Keratinocyte (primary cell): Measurements from ENCODE around the gene PAX5. TPM values are rescaled to one million over a fixed set of nuclear protein-coding genes. Genes with fewer than 3 reads are reported as not detected.

ENCODE experiments used
- DNase-seq: peaks from one replicate; pipeline ENCODE4 v3.0.0-alpha.2; 2011; ENCODE audit warnings: low read depth, missing footprints, low spot score
- FAIRE-seq: peaks from 2 replicates; lab custom pipeline; 2011; peaks lifted over from hg19 to GRCh38; lab: Jason Lieb, UNC
- H2AFZ ChIP-seq: 2 replicates; pipeline ENCODE4 v1.6.0; 2012; ENCODE audit warnings: low read length, control low read depth, inconsistent platforms; ENCODE audit not compliant: control insufficient read depth
- H3K27ac ChIP-seq: 2 replicates; pipeline ENCODE4 v1.5.1; 2011; ENCODE audit warnings: low read length; ENCODE audit not compliant: control insufficient read depth, insufficient read depth
- H3K27me3 ChIP-seq: 3 replicates; pipeline ENCODE4 v1.6.0; 2011; ENCODE audit warnings: low read length; ENCODE audit not compliant: control insufficient read depth, insufficient read depth; ENCODE audit errors: extremely low read depth
- H3K36me3 ChIP-seq, 2 experiments: 2 replicates in 1 of 2; 3 replicates in 1 of 2; pipeline ENCODE4 v1.5.1; 2011; ENCODE audit warnings: low read length in 2 of 2, mild to moderate bottlenecking in 1 of 2; ENCODE audit not compliant: control insufficient read depth in 2 of 2, insufficient read depth in 2 of 2; ENCODE audit errors: extremely low read depth in 1 of 2
- H3K4me1 ChIP-seq: 3 replicates; pipeline ENCODE4 v1.5.1; 2011; ENCODE audit warnings: low read length; ENCODE audit not compliant: control insufficient read depth, insufficient read depth; ENCODE audit errors: extremely low read depth
- H3K4me2 ChIP-seq: 3 replicates; pipeline ENCODE4 v1.6.0; 2011; ENCODE audit warnings: low read depth, low read length; ENCODE audit not compliant: control insufficient read depth, insufficient read depth; ENCODE audit errors: extremely low read depth
- H3K4me3 ChIP-seq, 3 experiments: fragments of 200-600 bp in 1 of 3; sonication (generic) in 1 of 3; 2 replicates in 2 of 3; 3 replicates in 1 of 3; pipeline ENCODE4 v1.5.1; 2011 to 2016; ENCODE audit warnings: low read length in 3 of 3, mild to moderate bottlenecking in 3 of 3, control low read depth in 2 of 3, inconsistent platforms in 1 of 3, low read depth in 1 of 3, mixed read lengths in 1 of 3, mixed run types in 1 of 3, moderate library complexity in 1 of 3; ENCODE audit not compliant: control insufficient read depth in 2 of 3, insufficient read depth in 2 of 3; ENCODE audit errors: extremely low read depth in 1 of 3
- H3K79me2 ChIP-seq: 2 replicates; pipeline ENCODE4 v1.6.0; 2012; ENCODE audit warnings: low read length; ENCODE audit not compliant: control insufficient read depth, insufficient read depth
- H3K9ac ChIP-seq: 3 replicates; pipeline ENCODE4 v1.6.0; 2011; ENCODE audit warnings: low read length; ENCODE audit not compliant: control insufficient read depth, insufficient read depth; ENCODE audit errors: extremely low read depth
- H3K9me1 ChIP-seq: 3 replicates; pipeline ENCODE4 v1.6.0; 2011; ENCODE audit warnings: low read length; ENCODE audit not compliant: control insufficient read depth, insufficient read depth; ENCODE audit errors: extremely low read depth
- H3K9me3 ChIP-seq: 2 replicates; pipeline ENCODE4 v1.5.1; 2012; ENCODE audit warnings: low read depth, low read length; ENCODE audit not compliant: control insufficient read depth
- H4K20me1 ChIP-seq: 3 replicates; pipeline ENCODE4 v1.6.0; 2011; ENCODE audit warnings: low read length; ENCODE audit not compliant: control insufficient read depth, insufficient read depth; ENCODE audit errors: extremely low read depth
- CTCF ChIP-seq, 3 experiments: IDR thresholded peaks in 1 of 3; conservative IDR thresholded peaks in 1 of 3; optimal IDR thresholded peaks in 1 of 3; 2 replicates in 2 of 3; 3 replicates in 1 of 3; pipeline versions ENCODE3 to v1.5.1; 2011; ENCODE audit warnings: low read length in 3 of 3, mild to moderate bottlenecking in 3 of 3, moderate library complexity in 2 of 3, control low read depth in 1 of 3, inconsistent platforms in 1 of 3; ENCODE audit not compliant: insufficient read depth in 2 of 3; ENCODE audit errors: extremely low read depth in 1 of 3
- EZH2 ChIP-seq: IDR thresholded peaks from one replicate; pipeline ENCODE4 v1.6.1; 2012; ENCODE audit warnings: inconsistent platforms, mild to moderate bottlenecking, low read length, moderate library complexity
- dilution Hi-C: fragments of 300-500 bp; cut with MboI; formaldehyde crosslinking; loops from one replicate; pipeline ENCODE4 v1.7.0; 2020; ENCODE audit warnings: low sequenced_read_pairs; ENCODE audit not compliant: extremely low pct_ligation_motif_present
- polyA plus RNA-seq, 5 experiments: library from polyadenylated mRNA; depleted of rRNA in 3 of 5; stranded (reverse) in 3 of 5; stranded (forward) in 1 of 5; unstranded in 1 of 5; fragments of >200 nt; gene quantifications; 1 replicate in 1 of 5; 2 replicates in 3 of 5; 3 replicates in 1 of 5; pipeline versions ENCODE4 v1.2.1 to v1.2.3, GENCODE V29; 2011 to 2012; ENCODE audit warnings: missing spikeins in 2 of 5, low read depth in 1 of 5, low replicate concordance in 1 of 5

PAX5 gene
- polyA plus RNA-seq, 1 donor (not counting 4 experiments of a cell fraction or from before 2014, with no cell fraction given) = not detected

DNA sequence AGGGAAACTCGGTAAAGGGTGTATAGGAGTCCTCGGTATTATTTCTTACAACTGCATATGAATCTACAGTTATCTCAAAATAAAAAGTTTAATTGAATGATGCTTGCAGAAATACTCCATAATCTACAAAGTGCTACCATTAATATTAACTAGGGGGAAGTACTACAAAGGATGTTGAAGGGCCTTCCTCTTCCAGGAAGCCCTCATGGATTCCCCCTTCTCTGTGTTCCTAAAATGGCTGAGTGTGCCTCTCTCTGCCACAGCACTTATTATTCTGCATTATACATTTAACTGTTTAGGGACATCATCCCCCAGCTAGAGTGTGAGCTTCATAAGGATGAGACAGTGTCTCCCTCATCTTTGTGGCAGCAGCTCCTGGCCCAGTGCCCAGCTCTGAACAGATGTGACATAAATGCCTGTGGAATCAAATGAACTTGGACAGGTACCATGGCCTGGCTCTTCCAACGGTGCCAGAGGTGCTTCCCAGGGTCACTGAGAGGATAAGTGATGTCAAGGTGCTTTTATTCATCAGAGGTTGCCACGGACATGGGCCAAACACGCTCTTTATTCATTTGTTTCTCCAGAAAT, 99.5 kb downstream of the PAX5 start:
- H3K27ac ChIP-seq = no peak overlapping the region
- H2AFZ ChIP-seq = no peak overlapping the region
- H3K27me3 ChIP-seq = no peaks in the 10 kb centered on the region
- H3K4me2 ChIP-seq = no peak overlapping the region
- dilution Hi-C loops = no loop called here
- no peaks in the 10 kb centered on the region for H3K79me2 ChIP-seq
- H3K4me1 ChIP-seq = peaks cover 11% of the 10 kb centered on the region
- no peaks in the 10 kb centered on the region for H3K36me3 ChIP-seq
- H3K9ac ChIP-seq = no peak overlapping the region
- TF ChIP-seq CTCF (optimal IDR thresholded peaks at IDR 0.05 in 1 of 3, IDR thresholded peaks at IDR 0.05 in 1 of 3, conservative IDR thresholded peaks at IDR 0.05 in 1 of 3; ENCODE audit: extremely low read depth in 1 of 3, insufficient read depth in 2 of 3, low read length in 3 of 3) = no peak
- TF ChIP-seq EZH2 = no peak
- FAIRE-seq (no peak), DNase-seq (no peak)
- H3K9me3 ChIP-seq = no peaks in the 10 kb centered on the region
- H4K20me1 ChIP-seq = no peaks in the 10 kb centered on the region
- no peak overlapping the region for H3K4me3 ChIP-seq
- no peaks in the 10 kb centered on the region for H3K9me1 ChIP-seq

GRCh38 chr9:36933676-36934215, 100.3 kb downstream of the PAX5 start:
- H3K36me3 ChIP-seq = no peaks in the 10 kb centered on the region
- no peak overlapping the region for H2AFZ ChIP-seq
- no peak for FAIRE-seq
- H4K20me1 ChIP-seq = no peaks in the 10 kb centered on the region
- no peak overlapping the region for H3K4me2 ChIP-seq
- dilution Hi-C loops = no loop called here
- no peak overlapping the region for H3K4me3 ChIP-seq
- no peaks in the 10 kb centered on the region for H3K79me2 ChIP-seq
- no peak overlapping the region for H3K27ac ChIP-seq
- H3K9me1 ChIP-seq = no peaks in the 10 kb centered on the region
- no peaks in the 10 kb centered on the region for H3K9me3 ChIP-seq
- no peak overlapping the region for H3K9ac ChIP-seq
- no peaks in the 10 kb centered on the region for H3K27me3 ChIP-seq
- TF ChIP-seq CTCF (optimal IDR thresholded peaks at IDR 0.05 in 1 of 3, IDR thresholded peaks at IDR 0.05 in 1 of 3, conservative IDR thresholded peaks at IDR 0.05 in 1 of 3; ENCODE audit: extremely low read depth in 1 of 3, insufficient read depth in 2 of 3, low read length in 3 of 3) (no peak), EZH2 (no peak)
- DNase-seq = no peak
- peaks cover 11% of the 10 kb centered on the region for H3K4me1 ChIP-seq
